GM12878 (cell line): ENCODE measurements around the gene KCNIP2. TPM values are rescaled to one million over a fixed set of nuclear protein-coding genes. Genes with fewer than 3 reads are reported as not detected.

Source experiments
- ATAC-seq: fragments of 200-7000 bp; cut with Tn5 transposase; 3 replicates; pipeline ENCODE4 v1.9.1; 2020; ENCODE audit warnings: mild to moderate bottlenecking, moderate library complexity
- BruUV-seq: library from RNA; stranded (reverse); fragments of 400-500 nt; replicated peaks from 2 replicates; lab custom pipeline; 2021; lab: Mats Ljungman, UMichigan
- CTCF ChIA-PET: fragments of 300-600 bp; sonication (Branson Sonifier 250); formaldehyde crosslinking; extraction: SDS; loops from one replicate; lab custom pipeline; 2021; ENCODE audit warnings: inconsistent platforms; lab: Yijun Ruan, JAX
- POLR2A ChIA-PET: fragments of 350-600 bp; formaldehyde crosslinking; extraction: SDS; loops from one replicate; lab custom pipeline; 2021; ENCODE audit warnings: inconsistent platforms; lab: Charles Lee
- RAD21 ChIA-PET: fragments of 300-600 bp; sonication (Branson Sonifier 250); formaldehyde crosslinking; loops from one replicate; lab custom pipeline; 2023; ENCODE audit warnings: antibody characterized with exemption; ENCODE audit not compliant: unreplicated experiment; lab: Charles Lee
- SMC1A ChIA-PET: fragments of 300-600 bp; sonication (Branson Sonifier 250); formaldehyde crosslinking; loops from one replicate; lab custom pipeline; 2023; ENCODE audit not compliant: unreplicated experiment, uncharacterized antibody; lab: Charles Lee
- DNase-seq: peaks from one replicate; pipeline ENCODE4 v3.0.0-alpha.2; 2011; ENCODE audit warnings: low read depth, low spot score
- FAIRE-seq: peaks from 3 replicates; lab custom pipeline; 2011; peaks lifted over from hg19 to GRCh38; lab: Jason Lieb, UNC
- H2AFZ ChIP-seq: 2 replicates; pipeline ENCODE4 v1.6.0; 2011; ENCODE audit warnings: low read depth, low read length, control low read depth; ENCODE audit not compliant: control insufficient read depth
- H3K27ac ChIP-seq: 2 replicates; pipeline ENCODE4 v1.5.1; 2011; ENCODE audit warnings: control low read depth; ENCODE audit not compliant: control insufficient read depth, insufficient read depth
- H3K27me3 ChIP-seq, 2 experiments: replicated peaks in 1 of 2; 2 replicates each; pipeline versions ENCODE4 v1.6.0 to v1.6.1; 2011; ENCODE audit warnings: low read length in 1 of 2; ENCODE audit not compliant: control insufficient read depth in 2 of 2, insufficient read depth in 2 of 2
- H3K36me3 ChIP-seq, 2 experiments: 2 replicates each; pipeline ENCODE4 v1.5.1; 2011; ENCODE audit warnings: low read length in 1 of 2; ENCODE audit not compliant: control insufficient read depth in 2 of 2, insufficient read depth in 2 of 2
- H3K4me1 ChIP-seq: 2 replicates; pipeline ENCODE4 v1.6.1; 2011; ENCODE audit warnings: mild to moderate bottlenecking, low read length, moderate library complexity, mixed read lengths; ENCODE audit not compliant: control insufficient read depth, insufficient read depth
- H3K4me2 ChIP-seq: 2 replicates; pipeline ENCODE4 v1.6.0; 2011; ENCODE audit warnings: control low read depth; ENCODE audit not compliant: control insufficient read depth, insufficient read depth
- H3K4me3 ChIP-seq: fragments of 200-600 bp; sonication (generic); 2 replicates; pipeline ENCODE4 v1.5.1; 2016
- H3K79me2 ChIP-seq: 2 replicates; pipeline ENCODE4 v1.6.0; 2011; ENCODE audit warnings: low read length; ENCODE audit not compliant: control insufficient read depth, insufficient read depth
- H3K9ac ChIP-seq: 2 replicates; pipeline ENCODE4 v1.8.0; 2011; ENCODE audit warnings: low read length, control low read depth, mixed read lengths; ENCODE audit not compliant: control insufficient read depth, insufficient read depth
- H3K9me3 ChIP-seq: replicated peaks from 3 replicates; pipeline ENCODE4 v1.5.1; 2011; ENCODE audit warnings: mild to moderate bottlenecking, low read length; ENCODE audit not compliant: control insufficient read depth, insufficient read depth
- H4K20me1 ChIP-seq: 2 replicates; pipeline ENCODE4 v1.6.0; 2011; ENCODE audit not compliant: control insufficient read depth, insufficient read depth
- EGR1 ChIP-seq, 2 experiments: IDR thresholded peaks; 1 replicate in 1 of 2; 2 replicates in 1 of 2; pipeline ENCODE4 v1.6.1; 2011 to 2012; ENCODE audit warnings: low read depth in 2 of 2, low read length in 2 of 2, borderline replicate concordance in 1 of 2, mild to moderate bottlenecking in 1 of 2, moderate library complexity in 1 of 2
- FOXM1 ChIP-seq: IDR thresholded peaks from 2 replicates; pipeline ENCODE4 v1.6.1; 2012; ENCODE audit warnings: low read depth, mild to moderate bottlenecking, inconsistent platforms, low read length, moderate library complexity
- HDAC6 ChIP-seq: fragments of 200-600 bp; sonication (generic); IDR thresholded peaks from one replicate; pipeline ENCODE4 v1.8.0; 2017; ENCODE audit warnings: antibody characterized with exemption; ENCODE audit not compliant: unreplicated experiment
- JUNB ChIP-seq: IDR thresholded peaks from 2 replicates; pipeline ENCODE4 v1.6.1; 2016; ENCODE audit warnings: antibody characterized with exemption, mild to moderate bottlenecking
- NBN ChIP-seq: fragments of 450-650 bp; IDR thresholded peaks from 2 replicates; pipeline ENCODE4 v1.6.1; 2016
- NFIC ChIP-seq: IDR thresholded peaks from 2 replicates; pipeline ENCODE4 v1.6.1; 2012; ENCODE audit warnings: low read depth, mild to moderate bottlenecking, inconsistent platforms, low read length, moderate library complexity
- NFXL1 ChIP-seq: fragments of 450-650 bp; IDR thresholded peaks from 2 replicates; pipeline ENCODE4 v1.6.1; 2017; ENCODE audit warnings: antibody characterized with exemption, mild to moderate bottlenecking, borderline replicate concordance
- YY1 ChIP-seq: IDR thresholded peaks from 2 replicates; pipeline ENCODE4 v1.6.1; 2011; ENCODE audit warnings: low read depth, mild to moderate bottlenecking, low read length
- ZNF24 ChIP-seq: fragments of 450-650 bp; IDR thresholded peaks from 2 replicates; pipeline ENCODE4 v1.6.1; 2017; ENCODE audit warnings: antibody characterized with exemption, mild to moderate bottlenecking
- WGBS: methylation state at CpG from one replicate; pipeline ENCODE4 v1.1.6; 2016; ENCODE audit warnings: low lambda C conversion rate; ENCODE audit not compliant: insufficient replicate concordance, insufficient coverage; ENCODE audit errors: missing lambda C conversion rate; 5-methylcytosine and 5-hydroxymethylcytosine counted together
- in situ Hi-C: fragments of 300-500 bp; cut with MboI; formaldehyde crosslinking; loops from 9 replicates; pipeline ENCODE4 v1.14.3; 2018; ENCODE audit warnings: mixed read lengths
- intact Hi-C: fragments of 100-400 bp; cut with micrococcal nuclease; formaldehyde crosslinking; loops from one replicate; pipeline ENCODE4 v1.14.2; 2022; ENCODE audit not compliant: unreplicated experiment
- polyA plus RNA-seq, 11 experiments: library from polyadenylated mRNA; depleted of rRNA in 4 of 11; unstranded in 6 of 11; stranded (reverse) in 5 of 11; fragments of >200 nt; fragmentation: Nextera tagmentation in 4 of 11; fragmentation: Illumina TruSeq in 1 of 11; extraction: Ambion mirVana in 4 of 11; extraction: Trizol in 1 of 11; gene quantifications; 1 replicate in 1 of 11; 2 replicates in 10 of 11; pipeline versions ENCODE4 v1.2.1 to v1.2.3, GENCODE V29; 2011 to 2016; ENCODE audit warnings: inconsistent platforms in 2 of 11, missing spikeins in 2 of 11, low read depth in 1 of 11
- total RNA-seq, 4 experiments: library from RNA; depleted of rRNA in 3 of 4; stranded (reverse); fragments of >200 nt in 3 of 4; fragmentation: Illumina TruSeq in 1 of 4; extraction: Trizol in 1 of 4; gene quantifications; 2 replicates each; pipeline versions ENCODE4 v1.2.1 to v1.2.3, GENCODE V29; 2013 to 2021
- TF ChIP-seq, protein P1 (sequence below): fragments of 450-650 bp; IDR thresholded peaks from 2 replicates; pipeline ENCODE4 v1.6.1; 2017; ENCODE audit warnings: mild to moderate bottlenecking, moderate library complexity
- TF ChIP-seq, protein P2 (sequence below): fragments of 450-650 bp; IDR thresholded peaks from 2 replicates; pipeline ENCODE4 v1.6.1; 2017; ENCODE audit warnings: mild to moderate bottlenecking, low read depth, inconsistent platforms; ENCODE audit not compliant: poor library complexity, severe bottlenecking
- TF ChIP-seq, protein P3 (sequence below), 3 experiments: IDR thresholded peaks in 2 of 3; conservative IDR thresholded peaks in 1 of 3; 2 replicates each; pipeline ENCODE4 v1.5.1; 2011; ENCODE audit warnings: low read depth in 3 of 3, low read length in 3 of 3, mild to moderate bottlenecking in 3 of 3, control low read depth in 2 of 3, moderate library complexity in 2 of 3, inconsistent platforms in 1 of 3, mixed read lengths in 1 of 3; ENCODE audit not compliant: control insufficient read depth in 2 of 3, insufficient read depth in 1 of 3; ENCODE audit errors: extremely low read depth in 1 of 3

KCNIP2 gene
- total and polyA plus RNA-seq, 10 of the 15 experiments (the other 5 are each of a cell fraction or from before 2014, with no cell fraction given) = 0.46 to 4.3 (median 1.7) TPM

DNA sequence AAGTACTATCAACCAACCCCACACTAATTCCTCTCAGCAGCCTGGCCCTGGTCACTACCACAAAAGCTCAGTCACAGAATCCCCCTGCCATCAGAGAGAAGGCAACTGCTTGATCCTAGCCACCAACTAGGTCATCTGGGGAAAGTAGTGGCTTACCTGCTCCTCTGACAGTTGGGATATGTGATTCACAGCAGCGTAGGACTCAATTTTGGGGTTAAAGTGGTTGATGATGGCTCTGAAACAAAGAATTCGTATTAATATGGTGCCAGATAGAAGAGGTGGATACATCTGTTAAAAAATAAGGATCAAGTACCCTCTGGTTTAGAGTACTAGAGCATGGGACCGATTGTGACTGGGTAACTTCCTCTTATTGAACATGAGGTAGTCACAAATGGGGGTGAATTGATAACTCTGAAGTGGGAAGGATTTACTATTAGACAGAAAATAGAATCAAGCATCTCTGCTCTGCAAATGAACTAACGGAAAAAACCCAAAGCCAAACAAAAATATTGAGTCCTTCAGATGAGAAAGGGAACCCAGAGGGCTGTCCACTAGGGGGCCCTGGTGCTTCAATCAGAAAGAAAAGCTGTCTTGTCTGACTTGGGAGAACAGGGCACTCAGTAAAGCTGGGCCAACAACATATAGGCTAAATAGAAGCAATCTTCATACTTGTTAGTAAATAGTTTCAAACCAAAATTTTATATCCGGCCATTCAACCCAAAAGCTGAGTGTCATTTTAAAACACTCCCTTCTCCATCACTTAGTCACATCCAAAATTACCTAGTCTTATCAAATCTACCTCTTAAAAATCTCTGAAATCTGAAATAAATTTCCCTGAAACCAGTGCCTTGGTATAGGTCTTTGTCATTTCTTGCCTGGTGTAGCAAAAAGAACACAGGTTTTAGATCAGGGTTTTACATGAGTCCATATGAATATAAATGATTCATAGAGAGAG is 45.9 kb upstream of the KCNIP2 start:
- BruUV-seq = no TSS peak
- Histone ChIP-seq H2AFZ (peak overlapping the region; percentile 39; the same call in 1 of the 2 replicates), H3K79me2 (no peaks in the 10 kb centered on the region), H3K36me3 (peaks cover 0 to 3% of the 10 kb centered on the region in 2 experiments; a peak in 2 of 4 replicates), H3K27me3 (no peaks in the 10 kb centered on the region), H3K27ac (peak overlapping the region; percentile 67), H4K20me1 (no peaks in the 10 kb centered on the region), H3K9ac (peak overlapping the region; percentile 36; the same call in 1 of the 2 replicates), H3K4me2 (peak overlapping the region; percentile 7; the same call in 1 of the 2 replicates), H3K9me3 (no peaks in the 10 kb centered on the region), H3K4me1 (peaks cover 22% of the 10 kb centered on the region), H3K4me3 (0 out of 2 replicates have a peak overlapping the region, but pooled peaks have one; percentile 29)
- WGBS = 7% methylated on average over 5 of the region's 5 CpGs
- in situ Hi-C loops = no loop called here
- ChIA-PET CTCF (interaction anchor here (0.6 to 17.9 kb wide), 45 partner anchors 11 to 593 kb away, joined by 3 to 543 read pairs (median 4); partner anchors contain the start of genes HPS6 and KCNIP2), SMC1A (interaction anchor here (0.5 to 9.0 kb wide), 56 partner anchors 8 to 544 kb away, joined by 3 to 408 read pairs (median 5); partner anchors contain the start of genes ARMH3 and OGA), RAD21 (interaction anchor here (0.7 to 12.3 kb wide), 22 partner anchors 10 to 287 kb away, joined by 3 to 467 read pairs (median 5); partner anchors contain the start of genes ARMH3 and KCNIP2), POLR2A (interaction anchor here (0.5 to 5.8 kb wide), 18 partner anchors 9 to 224 kb away, joined by 3 to 55 read pairs (median 5); partner anchors contain the start of gene OGA)
- FAIRE-seq = peak; percentile 75
- peak; percentile 66 for DNase-seq
- peak; percentile 93 for ATAC-seq
- intact Hi-C loops = loop anchor here (1.0 kb wide), 3 partner anchors 49 to 184 kb away; no protein-coding TSS in a partner anchor
- TF ChIP-seq, protein P1, sequence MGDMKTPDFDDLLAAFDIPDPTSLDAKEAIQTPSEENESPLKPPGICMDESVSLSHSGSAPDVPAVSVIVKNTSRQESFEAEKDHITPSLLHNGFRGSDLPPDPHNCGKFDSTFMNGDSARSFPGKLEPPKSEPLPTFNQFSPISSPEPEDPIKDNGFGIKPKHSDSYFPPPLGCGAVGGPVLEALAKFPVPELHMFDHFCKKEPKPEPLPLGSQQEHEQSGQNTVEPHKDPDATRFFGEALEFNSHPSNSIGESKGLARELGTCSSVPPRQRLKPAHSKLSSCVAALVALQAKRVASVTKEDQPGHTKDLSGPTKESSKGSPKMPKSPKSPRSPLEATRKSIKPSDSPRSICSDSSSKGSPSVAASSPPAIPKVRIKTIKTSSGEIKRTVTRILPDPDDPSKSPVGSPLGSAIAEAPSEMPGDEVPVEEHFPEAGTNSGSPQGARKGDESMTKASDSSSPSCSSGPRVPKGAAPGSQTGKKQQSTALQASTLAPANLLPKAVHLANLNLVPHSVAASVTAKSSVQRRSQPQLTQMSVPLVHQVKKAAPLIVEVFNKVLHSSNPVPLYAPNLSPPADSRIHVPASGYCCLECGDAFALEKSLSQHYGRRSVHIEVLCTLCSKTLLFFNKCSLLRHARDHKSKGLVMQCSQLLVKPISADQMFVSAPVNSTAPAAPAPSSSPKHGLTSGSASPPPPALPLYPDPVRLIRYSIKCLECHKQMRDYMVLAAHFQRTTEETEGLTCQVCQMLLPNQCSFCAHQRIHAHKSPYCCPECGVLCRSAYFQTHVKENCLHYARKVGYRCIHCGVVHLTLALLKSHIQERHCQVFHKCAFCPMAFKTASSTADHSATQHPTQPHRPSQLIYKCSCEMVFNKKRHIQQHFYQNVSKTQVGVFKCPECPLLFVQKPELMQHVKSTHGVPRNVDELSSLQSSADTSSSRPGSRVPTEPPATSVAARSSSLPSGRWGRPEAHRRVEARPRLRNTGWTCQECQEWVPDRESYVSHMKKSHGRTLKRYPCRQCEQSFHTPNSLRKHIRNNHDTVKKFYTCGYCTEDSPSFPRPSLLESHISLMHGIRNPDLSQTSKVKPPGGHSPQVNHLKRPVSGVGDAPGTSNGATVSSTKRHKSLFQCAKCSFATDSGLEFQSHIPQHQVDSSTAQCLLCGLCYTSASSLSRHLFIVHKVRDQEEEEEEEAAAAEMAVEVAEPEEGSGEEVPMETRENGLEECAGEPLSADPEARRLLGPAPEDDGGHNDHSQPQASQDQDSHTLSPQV = peak; percentile 53; the same call in 1 of the 2 replicates
- TF ChIP-seq ZNF24 = 0 out of 2 replicates have a peak, but pooled peaks have one; percentile 11
- no peak for TF ChIP-seq HDAC6
- peak; percentile 58 for TF ChIP-seq YY1
- peak; percentile 53; the same call in 1 of the 2 replicates for TF ChIP-seq FOXM1
- TF ChIP-seq, protein P2, sequence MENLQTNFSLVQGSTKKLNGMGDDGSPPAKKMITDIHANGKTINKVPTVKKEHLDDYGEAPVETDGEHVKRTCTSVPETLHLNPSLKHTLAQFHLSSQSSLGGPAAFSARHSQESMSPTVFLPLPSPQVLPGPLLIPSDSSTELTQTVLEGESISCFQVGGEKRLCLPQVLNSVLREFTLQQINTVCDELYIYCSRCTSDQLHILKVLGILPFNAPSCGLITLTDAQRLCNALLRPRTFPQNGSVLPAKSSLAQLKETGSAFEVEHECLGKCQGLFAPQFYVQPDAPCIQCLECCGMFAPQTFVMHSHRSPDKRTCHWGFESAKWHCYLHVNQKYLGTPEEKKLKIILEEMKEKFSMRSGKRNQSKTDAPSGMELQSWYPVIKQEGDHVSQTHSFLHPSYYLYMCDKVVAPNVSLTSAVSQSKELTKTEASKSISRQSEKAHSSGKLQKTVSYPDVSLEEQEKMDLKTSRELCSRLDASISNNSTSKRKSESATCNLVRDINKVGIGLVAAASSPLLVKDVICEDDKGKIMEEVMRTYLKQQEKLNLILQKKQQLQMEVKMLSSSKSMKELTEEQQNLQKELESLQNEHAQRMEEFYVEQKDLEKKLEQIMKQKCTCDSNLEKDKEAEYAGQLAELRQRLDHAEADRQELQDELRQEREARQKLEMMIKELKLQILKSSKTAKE = peak; percentile 71
- no peak for TF ChIP-seq NFIC
- no peak for TF ChIP-seq JUNB
- no peak for TF ChIP-seq NBN
- no peak for TF ChIP-seq NFXL1
- no peak for TF ChIP-seq EGR1 (IDR thresholded peaks at IDR 0.05; ENCODE audit: borderline replicate concordance in 1 of 2, low read depth in 2 of 2, low read length in 2 of 2)
- TF ChIP-seq, protein P3, sequence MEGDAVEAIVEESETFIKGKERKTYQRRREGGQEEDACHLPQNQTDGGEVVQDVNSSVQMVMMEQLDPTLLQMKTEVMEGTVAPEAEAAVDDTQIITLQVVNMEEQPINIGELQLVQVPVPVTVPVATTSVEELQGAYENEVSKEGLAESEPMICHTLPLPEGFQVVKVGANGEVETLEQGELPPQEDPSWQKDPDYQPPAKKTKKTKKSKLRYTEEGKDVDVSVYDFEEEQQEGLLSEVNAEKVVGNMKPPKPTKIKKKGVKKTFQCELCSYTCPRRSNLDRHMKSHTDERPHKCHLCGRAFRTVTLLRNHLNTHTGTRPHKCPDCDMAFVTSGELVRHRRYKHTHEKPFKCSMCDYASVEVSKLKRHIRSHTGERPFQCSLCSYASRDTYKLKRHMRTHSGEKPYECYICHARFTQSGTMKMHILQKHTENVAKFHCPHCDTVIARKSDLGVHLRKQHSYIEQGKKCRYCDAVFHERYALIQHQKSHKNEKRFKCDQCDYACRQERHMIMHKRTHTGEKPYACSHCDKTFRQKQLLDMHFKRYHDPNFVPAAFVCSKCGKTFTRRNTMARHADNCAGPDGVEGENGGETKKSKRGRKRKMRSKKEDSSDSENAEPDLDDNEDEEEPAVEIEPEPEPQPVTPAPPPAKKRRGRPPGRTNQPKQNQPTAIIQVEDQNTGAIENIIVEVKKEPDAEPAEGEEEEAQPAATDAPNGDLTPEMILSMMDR (IDR thresholded peaks at IDR 0.05 in 2 of 3, conservative IDR thresholded peaks at IDR 0.05 in 1 of 3; ENCODE audit: control insufficient read depth in 2 of 3, extremely low read depth in 1 of 3, insufficient read depth in 1 of 3, low read depth in 3 of 3, low read length in 3 of 3) = peak; percentile 86 to 93 (median 91)
